Body of pancreas (tissue), 4 donors: Measurements from ENCODE around the gene SPCS2. TPM values are rescaled to one million over a fixed set of nuclear protein-coding genes. Genes with fewer than 3 reads are reported as not detected.
A peak's percentile ranks its signal among the peaks of the same experiment; 100 is the strongest.

Experiments
- ATAC-seq: fragments of 150-250 bp; one replicate; pipeline ENCODE4 v1.9.1; 2016
- DNase-seq, 4 donors: peaks; one replicate each; pipeline ENCODE4 v3.0.0-alpha.2; 2019
- H3K27ac ChIP-seq, 4 donors: fragments of 200-600 bp; sonication (generic); 1 replicate in 3 of 4; 2 replicates in 1 of 4; pipeline versions ENCODE4 v1.5.1 to v1.6.1; 2016 to 2019; ENCODE audit warnings: mild to moderate bottlenecking in 1 of 4, mixed read lengths in 1 of 4, moderate library complexity in 1 of 4
- H3K27me3 ChIP-seq, 2 donors: fragments of 200-600 bp; sonication (generic); one replicate each; pipeline ENCODE4 v1.6.0; 2016; ENCODE audit warnings: mild to moderate bottlenecking in 1 of 2
- H3K36me3 ChIP-seq, 2 donors: fragments of 200-600 bp; sonication (generic); replicated peaks in 1 of 2; 2 replicates each; pipeline ENCODE4 v1.5.1; 2016; ENCODE audit warnings: low read depth in 2 of 2; ENCODE audit not compliant: insufficient read depth in 1 of 2
- H3K4me1 ChIP-seq: fragments of 200-600 bp; sonication (generic); one replicate; pipeline ENCODE4 v1.6.0; 2016
- H3K4me3 ChIP-seq, 2 donors: fragments of 200-600 bp; sonication (generic); 1 replicate in 1 of 2; 2 replicates in 1 of 2; pipeline ENCODE4 v1.5.1; 2016 to 2019
- H3K9me3 ChIP-seq, 3 donors: fragments of 200-600 bp; sonication (generic); 1 replicate in 2 of 3; 2 replicates in 1 of 3; pipeline ENCODE4 v1.5.1; 2016
- POLR2A ChIP-seq, 3 donors: fragments of 450-650 bp; IDR thresholded peaks; one replicate each; pipeline ENCODE4 v1.6.1; 2016; ENCODE audit warnings: antibody characterized with exemption in 3 of 3, mild to moderate bottlenecking in 2 of 3
- WGBS, 2 donors: methylation state at CpG; one replicate each; pipeline ENCODE4 v1.1.5; 2017; 5-methylcytosine and 5-hydroxymethylcytosine counted together
- intact Hi-C: fragments of 100-400 bp; cut with DNase I; formaldehyde crosslinking; loops from one replicate; pipeline ENCODE4 v1.15.1; 2023
- total RNA-seq, 2 donors: library from RNA; depleted of rRNA; stranded (reverse); fragments of >200 nt; gene quantifications; one replicate each; pipeline ENCODE4 v1.1.0, GENCODE V29; 2016
- TF ChIP-seq, protein P1 (sequence below), 7 experiments: fragments of 450-650 bp in 4 of 7; fragments of 200-600 bp in 3 of 7; sonication (generic) in 3 of 7; IDR thresholded peaks; one replicate each; pipeline ENCODE4 v1.5.1; 2016 to 2019; ENCODE audit warnings: antibody characterized with exemption in 7 of 7

The SPCS2 gene
- total RNA-seq, 2 donors from 2014 or later = 15.5 to 30.4 TPM

DNA sequence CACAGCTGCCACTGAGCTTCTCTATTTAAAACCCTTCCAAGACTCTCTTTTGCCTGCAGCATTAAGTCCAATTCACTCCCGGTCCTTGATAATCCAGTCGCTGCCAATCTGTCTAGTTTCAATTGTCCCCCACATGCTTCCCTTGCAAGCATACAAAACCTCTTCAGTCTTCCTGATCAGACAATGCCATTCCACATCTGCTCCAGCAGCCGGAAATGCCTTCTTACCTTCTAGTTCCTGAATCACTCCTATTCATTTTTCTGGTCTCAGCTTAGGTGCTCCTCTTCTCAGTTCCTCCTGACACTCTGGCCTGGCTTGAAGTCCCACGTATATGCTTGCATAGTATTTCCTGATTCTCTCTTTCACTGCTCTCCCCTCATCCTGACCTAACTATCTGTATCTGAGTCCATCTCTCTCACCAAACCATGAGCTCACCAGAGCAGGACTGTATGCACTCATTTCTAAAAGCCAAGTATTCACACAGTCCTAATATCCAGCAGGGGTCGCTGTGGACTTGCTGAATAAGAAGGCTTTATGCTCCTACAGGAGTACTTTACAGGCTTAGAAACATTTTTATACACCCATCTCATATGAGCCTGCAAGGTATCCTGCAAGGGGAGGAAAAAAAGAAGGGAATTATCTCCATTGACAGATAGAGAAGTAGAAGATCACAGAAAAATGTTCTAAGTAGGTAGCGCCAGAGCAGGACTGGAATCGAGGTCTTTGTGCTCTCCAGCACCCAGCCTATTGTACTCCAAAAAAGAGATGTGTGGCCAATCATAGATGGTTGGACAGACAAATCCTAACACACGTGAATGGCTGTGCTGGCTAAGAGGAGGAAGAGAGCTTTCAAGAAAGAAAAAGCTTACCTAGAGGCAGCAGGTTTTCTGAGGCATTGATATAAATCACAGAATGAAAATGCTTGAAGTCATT lies 19.4 kb upstream of the SPCS2 start:
- peak; percentile 86 for ATAC-seq
- 55 to 56% methylated on average over 8 of the region's 8 CpGs for WGBS, 2 donors

DNA sequence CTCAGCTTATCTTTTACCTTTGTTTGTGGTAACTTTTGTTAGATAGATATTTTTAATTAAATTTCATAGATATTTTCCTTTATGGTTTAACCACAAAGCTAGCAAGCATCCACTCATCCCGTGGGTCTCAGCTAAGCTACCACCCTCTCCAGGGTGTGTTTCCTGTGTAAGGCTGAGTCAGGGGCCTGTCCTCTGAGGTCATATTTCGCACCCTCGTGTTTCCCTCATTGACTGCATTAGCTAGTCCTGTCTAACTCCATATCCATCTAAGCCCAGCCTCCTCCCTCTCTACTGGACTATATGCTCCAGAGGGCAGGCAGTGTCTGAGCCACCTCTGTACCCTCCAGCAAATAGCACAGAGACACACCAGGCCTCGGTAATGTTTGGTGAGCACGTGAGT lies 16.9 kb upstream of the SPCS2 start:
- DNase-seq (no peak), ATAC-seq (no peak)
- no peaks in the 10 kb centered on the region for H3K9me3 ChIP-seq
- no peaks in the 10 kb centered on the region for H3K4me1 ChIP-seq
- H3K36me3 ChIP-seq = peaks cover 6 to 16% of the 10 kb centered on the region in 2 donors
- intact Hi-C loops = no loop called here
- H3K27me3 ChIP-seq = no peaks in the 10 kb centered on the region
- no peak overlapping the region for H3K4me3 ChIP-seq
- TF ChIP-seq, protein P1, sequence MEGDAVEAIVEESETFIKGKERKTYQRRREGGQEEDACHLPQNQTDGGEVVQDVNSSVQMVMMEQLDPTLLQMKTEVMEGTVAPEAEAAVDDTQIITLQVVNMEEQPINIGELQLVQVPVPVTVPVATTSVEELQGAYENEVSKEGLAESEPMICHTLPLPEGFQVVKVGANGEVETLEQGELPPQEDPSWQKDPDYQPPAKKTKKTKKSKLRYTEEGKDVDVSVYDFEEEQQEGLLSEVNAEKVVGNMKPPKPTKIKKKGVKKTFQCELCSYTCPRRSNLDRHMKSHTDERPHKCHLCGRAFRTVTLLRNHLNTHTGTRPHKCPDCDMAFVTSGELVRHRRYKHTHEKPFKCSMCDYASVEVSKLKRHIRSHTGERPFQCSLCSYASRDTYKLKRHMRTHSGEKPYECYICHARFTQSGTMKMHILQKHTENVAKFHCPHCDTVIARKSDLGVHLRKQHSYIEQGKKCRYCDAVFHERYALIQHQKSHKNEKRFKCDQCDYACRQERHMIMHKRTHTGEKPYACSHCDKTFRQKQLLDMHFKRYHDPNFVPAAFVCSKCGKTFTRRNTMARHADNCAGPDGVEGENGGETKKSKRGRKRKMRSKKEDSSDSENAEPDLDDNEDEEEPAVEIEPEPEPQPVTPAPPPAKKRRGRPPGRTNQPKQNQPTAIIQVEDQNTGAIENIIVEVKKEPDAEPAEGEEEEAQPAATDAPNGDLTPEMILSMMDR (IDR thresholded peaks at IDR 0.05) = no peak
- TF ChIP-seq POLR2A (IDR thresholded peaks at IDR 0.05) = no peak
- H3K27ac ChIP-seq = no peak overlapping the region
- 76 to 85% methylated on average over 5 of the region's 5 CpGs for WGBS, 2 donors

More for the DNA sequence above, 19.4 kb upstream of the SPCS2 start:
- no peak for TF ChIP-seq POLR2A (IDR thresholded peaks at IDR 0.05)
- TF ChIP-seq, protein P1 (IDR thresholded peaks at IDR 0.05) = peak; percentile 77 to 86 (median 83)
- H3K27me3 ChIP-seq = no peaks in the 10 kb centered on the region
- no peak overlapping the region for H3K4me3 ChIP-seq
- no peaks in the 10 kb centered on the region for H3K9me3 ChIP-seq
- peaks cover 0 to 8% of the 10 kb centered on the region in 2 donors for H3K36me3 ChIP-seq
- DNase-seq = peak; percentile 75 to 88 (median 82)
- no peaks in the 10 kb centered on the region for H3K4me1 ChIP-seq
- H3K27ac ChIP-seq = no peak overlapping the region
- intact Hi-C loops = loop anchor here (10.0 kb wide), 1 partner anchor 105 kb away; no protein-coding TSS in a partner anchor

DNA sequence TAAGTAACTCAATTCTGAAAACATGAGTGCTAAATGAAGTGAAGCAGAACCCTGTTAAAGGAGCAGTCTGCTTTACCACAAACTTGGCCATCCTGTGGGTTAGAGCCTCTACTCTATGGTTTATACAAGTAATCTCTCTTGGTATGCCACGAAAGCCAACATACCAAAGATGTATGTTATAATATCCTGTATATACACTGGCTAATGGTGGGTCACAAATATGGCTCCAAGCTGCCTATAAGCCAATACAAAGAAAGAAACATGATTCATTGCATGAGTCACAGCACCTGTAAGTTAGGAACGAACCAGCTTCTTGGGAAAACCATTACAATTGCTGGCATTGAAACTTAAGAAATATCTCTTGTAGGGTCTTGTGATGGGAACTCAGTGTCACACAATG lies 16.3 kb upstream of the SPCS2 start:
- Histone ChIP-seq H3K27ac (no peak overlapping the region), H3K27me3 (no peaks in the 10 kb centered on the region), H3K36me3 (peaks cover 6 to 16% of the 10 kb centered on the region in 2 donors), H3K4me3 (no peak overlapping the region), H3K4me1 (no peaks in the 10 kb centered on the region), H3K9me3 (no peaks in the 10 kb centered on the region)
- DNase-seq (no peak), ATAC-seq (no peak)
- TF ChIP-seq POLR2A (IDR thresholded peaks at IDR 0.05) = no peak
- TF ChIP-seq, protein P1 (IDR thresholded peaks at IDR 0.05) = no peak
- WGBS, 2 donors = 77 to 79% methylated on average over 2 of the region's 2 CpGs
- intact Hi-C loops = no loop called here

DNA sequence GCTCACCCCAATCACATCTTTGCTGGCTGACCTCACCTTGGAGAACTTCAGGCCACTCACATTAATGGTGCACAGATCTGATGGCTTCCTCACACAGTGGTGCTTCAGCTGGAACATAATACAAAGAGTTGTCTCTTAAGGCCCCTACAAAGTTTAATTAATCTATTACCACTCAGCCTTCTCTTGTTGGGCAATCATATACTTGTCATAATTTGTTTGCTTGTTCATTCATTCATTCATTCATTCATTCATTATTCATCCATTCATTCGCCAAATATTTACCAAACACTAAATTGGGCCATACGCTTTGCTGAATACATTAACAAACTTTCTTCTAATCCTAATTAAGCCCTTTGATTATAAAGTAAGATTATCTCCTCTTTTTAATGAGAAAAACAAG lies 15.3 kb upstream of the SPCS2 start:
- ATAC-seq = no peak
- no peak overlapping the region for H3K4me3 ChIP-seq

More for the DNA sequence above, 15.3 kb upstream of the SPCS2 start:
- intact Hi-C loops = no loop called here
- DNase-seq = no peak
- TF ChIP-seq, protein P1 (IDR thresholded peaks at IDR 0.05) = no peak
- TF ChIP-seq POLR2A (IDR thresholded peaks at IDR 0.05) = no peak
- no peaks in the 10 kb centered on the region for H3K9me3 ChIP-seq
- no peaks in the 10 kb centered on the region for H3K27me3 ChIP-seq
- peaks cover 6 to 14% of the 10 kb centered on the region in 2 donors for H3K36me3 ChIP-seq
- H3K27ac ChIP-seq = no peak overlapping the region
- H3K4me1 ChIP-seq = no peaks in the 10 kb centered on the region
- 98 to 99% methylated on average over 2 of the region's 2 CpGs for WGBS, 2 donors
